SK-N-MC (cell line): ENCODE data around the gene MAP4K4.

Source experiments
- EZH2 ChIP-seq: fragments of 200-600 bp; sonication (generic); IDR thresholded peaks from one replicate; pipeline ENCODE4 v1.6.1; 2017; ENCODE audit warnings: antibody characterized with exemption
- FOXP2 ChIP-seq: optimal IDR thresholded peaks from 2 replicates; pipeline ENCODE3; 2011; ENCODE audit warnings: mild to moderate bottlenecking, moderate library complexity; ENCODE audit not compliant: insufficient read depth; ENCODE audit errors: extremely low read length, control extremely low read depth
- POLR2AphosphoS5 ChIP-seq: IDR thresholded peaks from 2 replicates; pipeline ENCODE4 v1.6.1; 2012; ENCODE audit warnings: mild to moderate bottlenecking, low read depth, low read length, borderline replicate concordance

DNA sequence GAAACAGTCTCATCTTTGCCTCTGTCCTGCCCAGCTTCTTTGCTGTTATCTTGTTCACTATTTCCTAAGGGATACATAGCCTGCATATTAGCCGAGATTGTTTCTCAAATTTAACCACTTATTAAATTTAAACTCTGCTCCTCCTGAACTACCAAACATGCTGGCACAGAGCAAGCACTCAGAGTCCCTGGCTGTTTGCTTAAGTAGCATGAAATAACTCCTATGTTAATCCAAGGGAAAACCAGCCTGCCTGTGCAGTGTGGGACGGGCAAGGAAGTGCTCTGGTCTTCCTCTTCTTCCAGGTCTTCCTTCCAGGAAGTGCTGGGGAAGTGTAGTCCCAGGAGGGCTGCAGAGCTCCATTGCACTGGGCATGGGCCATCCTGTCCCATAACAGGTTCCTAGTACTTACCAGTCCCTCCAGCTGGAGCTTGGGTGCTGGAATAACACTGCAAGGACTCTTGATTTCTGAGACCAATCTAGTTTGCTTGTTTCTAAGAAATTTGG, 198.4 kb downstream of the MAP4K4 start:
- no peak for TF ChIP-seq POLR2AphosphoS5
- no peak for TF ChIP-seq EZH2
- TF ChIP-seq FOXP2 = no peak
